H1 (cell line): ENCODE measurements around the gene RPSA.

Source experiments
- CBX8 ChIP-seq: fragments of 300-800, 300-1000 bp; sonication (generic); IDR thresholded peaks from 2 replicates; pipeline ENCODE4 v1.7.1; 2016; ENCODE audit warnings: low read depth, low read length, borderline replicate concordance
- CREB1 ChIP-seq: IDR thresholded peaks from 2 replicates; pipeline ENCODE4 v1.6.1; 2012; ENCODE audit warnings: inconsistent platforms
- EZH2 ChIP-seq: fragments of 200-600 bp; sonication (generic); IDR thresholded peaks from 2 replicates; pipeline ENCODE4 v1.7.1; 2012; ENCODE audit warnings: low read depth, mild to moderate bottlenecking, moderate library complexity, low read length, inconsistent platforms; ENCODE audit not compliant: severe bottlenecking
- GABPA ChIP-seq: IDR thresholded peaks from 2 replicates; pipeline ENCODE4 v1.6.1; 2011; ENCODE audit warnings: mild to moderate bottlenecking, low read length, moderate library complexity, borderline replicate concordance; ENCODE audit not compliant: insufficient read depth
- POLR2A ChIP-seq, 2 experiments: IDR thresholded peaks; 1 replicate in 1 of 2; 2 replicates in 1 of 2; pipeline ENCODE4 v1.6.1; 2011; ENCODE audit warnings: low read depth in 2 of 2, low read length in 2 of 2, mild to moderate bottlenecking in 2 of 2; ENCODE audit errors: control extremely low read depth in 1 of 2
- RAD21 ChIP-seq, 2 experiments: IDR thresholded peaks in 1 of 2; conservative IDR thresholded peaks in 1 of 2; 2 replicates each; pipeline ENCODE4 v1.6.1; 2011; ENCODE audit warnings: low read depth in 2 of 2, low read length in 2 of 2, improper control_type of control experiment in 1 of 2, inconsistent platforms in 1 of 2, mild to moderate bottlenecking in 1 of 2, moderate library complexity in 1 of 2
- RFX5 ChIP-seq: IDR thresholded peaks from 2 replicates; pipeline ENCODE4 v1.6.1; 2011; ENCODE audit warnings: low read depth, low read length, improper control_type of control experiment, borderline replicate concordance
- TAF1 ChIP-seq: IDR thresholded peaks from 2 replicates; pipeline ENCODE4 v1.6.1; 2011; ENCODE audit warnings: mild to moderate bottlenecking, low read depth, low read length
- TBP ChIP-seq: IDR thresholded peaks from 2 replicates; pipeline ENCODE4 v1.6.1; 2011; ENCODE audit warnings: low read depth, low read length, improper control_type of control experiment
- TF ChIP-seq, protein P1 (sequence below): IDR thresholded peaks from 2 replicates; pipeline ENCODE4 v1.6.1; 2011; ENCODE audit warnings: low read depth, mild to moderate bottlenecking, low read length; ENCODE audit not compliant: insufficient read depth
- TF ChIP-seq, protein P2 (sequence below), 3 experiments: IDR thresholded peaks; 1 replicate in 2 of 3; 2 replicates in 1 of 3; pipeline versions ENCODE4 v1.5.1 to v1.6.1; 2011; ENCODE audit warnings: low read length in 3 of 3, mild to moderate bottlenecking in 3 of 3, inconsistent platforms in 2 of 3, low read depth in 1 of 3, moderate library complexity in 1 of 3; ENCODE audit not compliant: insufficient read depth in 1 of 3; ENCODE audit errors: control extremely low read depth in 1 of 3
- TF ChIP-seq, protein P3 (sequence below): IDR thresholded peaks from 2 replicates; pipeline ENCODE4 v1.6.1; 2012; ENCODE audit warnings: inconsistent platforms

DNA sequence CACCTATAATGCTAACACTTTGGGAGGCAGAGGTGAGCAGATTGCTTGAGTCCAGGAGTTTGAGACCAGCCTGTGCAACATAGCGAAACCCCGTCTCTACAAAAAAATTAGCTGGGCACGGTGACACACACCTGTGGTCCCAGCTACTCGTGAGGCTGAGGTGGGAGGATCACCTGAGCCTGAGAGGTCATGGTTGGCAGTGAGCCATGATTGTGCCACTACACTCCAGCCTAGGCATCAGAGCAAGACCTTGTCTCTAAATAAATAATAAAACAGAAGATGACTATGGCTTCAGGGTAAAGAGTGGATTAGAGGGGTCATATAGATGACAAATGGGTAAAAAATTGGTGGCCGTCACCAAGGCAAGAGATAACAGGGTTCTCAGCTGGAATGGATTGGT, 20.2 kb upstream of the RPSA start:
- TF ChIP-seq, protein P1, sequence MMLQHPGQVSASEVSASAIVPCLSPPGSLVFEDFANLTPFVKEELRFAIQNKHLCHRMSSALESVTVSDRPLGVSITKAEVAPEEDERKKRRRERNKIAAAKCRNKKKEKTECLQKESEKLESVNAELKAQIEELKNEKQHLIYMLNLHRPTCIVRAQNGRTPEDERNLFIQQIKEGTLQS: no peak
- TF ChIP-seq, protein P2, sequence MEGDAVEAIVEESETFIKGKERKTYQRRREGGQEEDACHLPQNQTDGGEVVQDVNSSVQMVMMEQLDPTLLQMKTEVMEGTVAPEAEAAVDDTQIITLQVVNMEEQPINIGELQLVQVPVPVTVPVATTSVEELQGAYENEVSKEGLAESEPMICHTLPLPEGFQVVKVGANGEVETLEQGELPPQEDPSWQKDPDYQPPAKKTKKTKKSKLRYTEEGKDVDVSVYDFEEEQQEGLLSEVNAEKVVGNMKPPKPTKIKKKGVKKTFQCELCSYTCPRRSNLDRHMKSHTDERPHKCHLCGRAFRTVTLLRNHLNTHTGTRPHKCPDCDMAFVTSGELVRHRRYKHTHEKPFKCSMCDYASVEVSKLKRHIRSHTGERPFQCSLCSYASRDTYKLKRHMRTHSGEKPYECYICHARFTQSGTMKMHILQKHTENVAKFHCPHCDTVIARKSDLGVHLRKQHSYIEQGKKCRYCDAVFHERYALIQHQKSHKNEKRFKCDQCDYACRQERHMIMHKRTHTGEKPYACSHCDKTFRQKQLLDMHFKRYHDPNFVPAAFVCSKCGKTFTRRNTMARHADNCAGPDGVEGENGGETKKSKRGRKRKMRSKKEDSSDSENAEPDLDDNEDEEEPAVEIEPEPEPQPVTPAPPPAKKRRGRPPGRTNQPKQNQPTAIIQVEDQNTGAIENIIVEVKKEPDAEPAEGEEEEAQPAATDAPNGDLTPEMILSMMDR (IDR thresholded peaks at IDR 0.05; ENCODE audit: control extremely low read depth in 1 of 3, insufficient read depth in 1 of 3, low read depth in 1 of 3, low read length in 3 of 3): no peak
- no peak for TF ChIP-seq TBP
- TF ChIP-seq CREB1: no peak
- TF ChIP-seq CBX8: no peak
- no peak for TF ChIP-seq POLR2A (IDR thresholded peaks at IDR 0.05; ENCODE audit: control extremely low read depth in 1 of 2, low read depth in 2 of 2, low read length in 2 of 2)
- TF ChIP-seq, protein P3, sequence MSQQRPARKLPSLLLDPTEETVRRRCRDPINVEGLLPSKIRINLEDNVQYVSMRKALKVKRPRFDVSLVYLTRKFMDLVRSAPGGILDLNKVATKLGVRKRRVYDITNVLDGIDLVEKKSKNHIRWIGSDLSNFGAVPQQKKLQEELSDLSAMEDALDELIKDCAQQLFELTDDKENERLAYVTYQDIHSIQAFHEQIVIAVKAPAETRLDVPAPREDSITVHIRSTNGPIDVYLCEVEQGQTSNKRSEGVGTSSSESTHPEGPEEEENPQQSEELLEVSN: no peak
- no peak for TF ChIP-seq EZH2
- TF ChIP-seq RAD21 (IDR thresholded peaks at IDR 0.05 in 1 of 2, conservative IDR thresholded peaks at IDR 0.05 in 1 of 2; ENCODE audit: low read depth in 2 of 2, low read length in 2 of 2): no peak
- no peak for TF ChIP-seq GABPA
- no peak for TF ChIP-seq RFX5
- TF ChIP-seq TAF1: no peak
